Hematopoietic multipotent progenitor cell treated with erythropoietin and hydrocortisone succinate and interleukin-3 and kit ligand, for 17 days (in vitro differentiated cells): ENCODE data around the gene GAK.
"Not testable (repeated sequence)": the region's sequence is repeated elsewhere in the genome, so short reads cannot be mapped to it uniquely, and the experiment has no call there.

Experiments used
- DNase-seq: peaks from one replicate; pipeline ENCODE4 v3.0.0-alpha.2; 2015; ENCODE audit warnings: low spot score

Gene GAK

GRCh38 chr4:931960-932712, at the start of gene GAK, which contains the start of gene TMEM175:
TSS of gene GAK (minus strand) at chr4:932316. CDS start at chr4:932187, 129 bp downstream.
TSS of gene TMEM175 (plus strand) at chr4:932460. CDS start at chr4:947740, 15,280 bp downstream.
- DNase-seq, result peak; percentile 95

DNA sequence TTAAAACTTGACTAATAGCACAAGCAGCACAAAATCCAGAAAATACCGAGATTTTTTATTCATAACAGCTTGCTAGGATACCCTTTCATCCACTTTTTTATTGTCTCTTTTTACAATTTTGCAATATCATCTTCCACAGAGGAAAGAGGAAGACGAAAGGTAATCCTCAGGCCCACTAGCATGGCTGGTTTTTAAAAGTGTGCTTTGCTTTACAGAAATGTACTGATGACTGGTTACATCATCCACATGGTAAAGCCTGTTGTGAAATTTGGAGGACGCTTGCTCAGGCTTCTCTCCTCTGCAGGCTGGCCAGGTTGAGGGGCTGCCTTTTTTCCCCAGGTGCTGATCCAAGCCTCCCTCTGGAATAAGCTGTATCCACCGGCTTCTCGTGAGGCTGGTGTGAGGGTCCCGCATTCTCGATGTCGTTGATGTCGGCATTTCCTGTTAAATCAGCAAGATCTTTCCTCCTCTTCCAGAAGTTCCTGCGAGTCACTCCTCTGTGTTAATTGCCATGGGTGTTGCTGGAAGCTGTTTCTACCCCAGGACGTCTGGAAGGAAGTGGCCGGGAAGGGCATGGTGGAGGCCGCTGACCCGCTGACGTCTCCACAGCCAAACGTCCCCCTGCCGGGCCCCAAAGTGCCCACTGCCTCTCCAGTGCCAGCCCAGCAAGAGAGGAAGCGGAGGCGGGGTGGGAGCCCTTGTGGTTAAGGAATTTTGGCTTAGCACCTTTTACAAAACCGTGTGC, 47.0 kb upstream of the GAK start:
- no peak for DNase-seq

DNA sequence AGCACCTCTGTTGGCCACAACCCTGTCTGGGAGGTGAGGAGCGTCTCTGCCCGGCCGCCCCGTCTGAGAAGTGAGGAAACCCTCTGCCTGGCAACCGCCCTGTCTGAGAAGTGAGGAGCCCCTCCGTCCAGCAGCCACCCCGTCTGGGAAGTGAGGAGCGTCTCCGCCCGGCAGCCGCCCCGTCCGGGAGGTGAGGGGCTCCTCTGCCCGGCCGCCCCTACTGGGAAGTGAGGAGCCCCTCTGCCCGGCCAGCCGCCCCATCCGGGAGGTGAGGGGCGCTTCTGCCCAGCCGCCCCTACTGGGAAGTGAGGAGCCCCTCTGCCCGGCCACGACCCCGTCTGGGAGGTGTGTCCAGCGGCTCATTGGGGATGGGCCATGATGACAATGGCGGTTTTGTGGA, 43.9 kb upstream of the GAK start:
- DNase-seq, result not testable (repeated sequence)

GRCh38 chr4:974668-975067, 42.6 kb upstream of the GAK start:
- no peak for DNase-seq

DNA sequence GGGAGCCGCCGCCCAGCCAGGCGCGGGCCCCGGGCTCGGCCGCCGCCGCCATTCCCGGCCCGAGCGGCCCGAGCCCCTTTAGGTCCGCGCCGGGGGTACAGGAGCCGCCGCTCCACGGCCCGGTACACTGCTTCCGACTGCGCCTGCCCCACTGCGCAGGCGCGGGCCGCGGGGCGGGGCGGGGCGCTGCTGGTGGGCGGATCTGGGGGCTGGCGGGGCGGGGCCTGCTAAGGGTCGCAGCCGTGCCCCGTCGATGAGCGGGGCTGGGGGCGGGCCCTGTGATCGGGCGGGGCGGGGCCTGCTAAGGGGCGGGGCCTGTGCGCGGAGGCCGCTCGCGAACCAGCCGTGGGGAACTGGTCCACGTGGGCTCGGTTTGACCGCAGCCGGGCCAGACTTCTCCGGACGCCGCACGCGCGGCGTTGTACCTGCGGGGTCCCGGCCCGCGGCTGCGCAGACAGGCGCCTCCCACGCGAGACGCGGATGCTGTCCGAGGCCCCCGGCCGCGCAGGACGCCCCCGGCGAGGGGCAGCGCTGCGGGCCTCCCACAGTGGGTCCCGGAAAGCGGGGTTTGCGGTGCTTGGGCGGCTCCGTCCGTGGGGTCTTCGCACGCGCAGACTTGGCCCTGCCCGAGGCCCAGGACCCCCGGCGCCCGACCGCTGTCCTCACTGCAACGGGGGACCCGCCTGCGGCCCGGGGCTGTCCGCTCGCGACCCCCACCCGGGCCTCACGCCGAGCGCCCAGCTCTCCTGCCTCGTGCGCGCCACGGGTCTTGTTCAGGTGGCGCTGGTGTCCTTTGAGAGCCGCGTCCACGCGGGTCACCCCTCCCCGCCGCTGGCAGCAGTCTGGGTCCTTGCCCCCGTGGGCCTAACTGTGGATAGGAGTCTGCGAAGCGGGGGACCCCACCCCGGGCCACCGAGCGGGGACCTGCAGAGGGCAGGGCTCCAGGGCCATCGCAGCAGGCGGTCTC, 41.6 kb upstream of the GAK start, which contains the start of gene DGKQ:
DGKQ (minus strand) TSS at position 139 of the 967 bp plus-strand sequence; CDS start at position 52, 87 bp downstream.
- peak; percentile 85 for DNase-seq

- peak; percentile 25 for DNase-seq
These were observed 40.7 kb upstream of the GAK start for GRCh38 chr4:972651-973424.

- DNase-seq, result no peak
These were observed 39.8 kb upstream of the GAK start for GRCh38 chr4:971666-972500.

- no peak for DNase-seq
These were observed 38.9 kb upstream of the GAK start for GRCh38 chr4:970854-971520.

DNA sequence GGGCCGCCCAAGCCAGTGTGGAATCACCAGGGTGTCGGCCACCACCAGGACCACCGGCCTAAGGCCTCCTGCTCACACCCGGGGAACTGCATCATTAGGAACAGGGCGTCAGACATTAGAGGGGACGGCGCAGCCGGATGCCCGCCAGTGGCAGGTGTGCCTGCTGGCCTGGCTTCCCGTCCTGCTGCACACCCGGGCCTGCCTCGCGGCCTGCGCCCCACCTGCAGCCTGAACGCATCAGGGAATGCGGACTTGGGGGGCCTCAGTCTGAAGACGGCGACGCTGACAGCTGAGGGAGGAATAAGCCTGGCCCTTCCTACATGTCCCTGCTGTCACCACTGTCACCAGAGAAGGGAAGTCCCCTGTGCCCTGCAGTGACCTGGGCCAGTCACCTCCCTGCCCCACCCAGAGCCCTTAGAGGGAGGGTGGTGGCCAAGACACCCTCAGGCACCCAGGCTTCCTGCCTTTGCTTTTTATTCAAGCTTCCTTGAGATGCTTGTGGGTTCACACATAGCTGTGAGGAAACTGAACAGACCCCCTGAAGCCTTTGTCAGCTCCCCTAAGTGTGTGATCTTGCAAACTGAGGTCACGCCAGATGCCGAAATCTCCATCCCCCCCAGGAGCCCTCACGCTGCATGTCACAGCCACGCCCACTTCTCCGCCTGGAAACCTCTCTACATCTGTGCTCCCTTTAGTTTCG, 38.1 kb upstream of the GAK start:
- no peak for DNase-seq

- no peak for DNase-seq
These were observed 36.7 kb upstream of the GAK start for GRCh38 chr4:968621-969394.

DNA sequence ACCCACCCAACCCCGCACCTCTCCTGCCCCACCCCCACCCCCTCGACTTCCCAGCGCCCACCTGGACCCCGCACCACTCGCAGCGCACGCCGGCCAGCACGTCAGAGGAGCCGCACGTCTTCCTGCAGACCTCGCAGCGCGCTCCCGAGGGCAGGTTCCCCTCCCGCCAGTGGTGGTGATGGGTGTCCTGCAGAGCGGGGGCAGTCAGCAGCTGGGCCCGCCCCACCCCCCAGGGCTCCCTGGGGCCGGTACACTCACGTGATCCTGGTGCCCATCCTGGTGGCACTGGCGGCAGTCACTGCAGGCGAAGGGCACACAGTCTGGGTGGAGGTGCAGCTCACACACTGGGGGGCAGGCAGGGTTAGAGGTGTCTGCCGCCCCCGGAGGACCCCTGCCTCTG, 36.1 kb upstream of the GAK start:
- DNase-seq, result no peak

DNA sequence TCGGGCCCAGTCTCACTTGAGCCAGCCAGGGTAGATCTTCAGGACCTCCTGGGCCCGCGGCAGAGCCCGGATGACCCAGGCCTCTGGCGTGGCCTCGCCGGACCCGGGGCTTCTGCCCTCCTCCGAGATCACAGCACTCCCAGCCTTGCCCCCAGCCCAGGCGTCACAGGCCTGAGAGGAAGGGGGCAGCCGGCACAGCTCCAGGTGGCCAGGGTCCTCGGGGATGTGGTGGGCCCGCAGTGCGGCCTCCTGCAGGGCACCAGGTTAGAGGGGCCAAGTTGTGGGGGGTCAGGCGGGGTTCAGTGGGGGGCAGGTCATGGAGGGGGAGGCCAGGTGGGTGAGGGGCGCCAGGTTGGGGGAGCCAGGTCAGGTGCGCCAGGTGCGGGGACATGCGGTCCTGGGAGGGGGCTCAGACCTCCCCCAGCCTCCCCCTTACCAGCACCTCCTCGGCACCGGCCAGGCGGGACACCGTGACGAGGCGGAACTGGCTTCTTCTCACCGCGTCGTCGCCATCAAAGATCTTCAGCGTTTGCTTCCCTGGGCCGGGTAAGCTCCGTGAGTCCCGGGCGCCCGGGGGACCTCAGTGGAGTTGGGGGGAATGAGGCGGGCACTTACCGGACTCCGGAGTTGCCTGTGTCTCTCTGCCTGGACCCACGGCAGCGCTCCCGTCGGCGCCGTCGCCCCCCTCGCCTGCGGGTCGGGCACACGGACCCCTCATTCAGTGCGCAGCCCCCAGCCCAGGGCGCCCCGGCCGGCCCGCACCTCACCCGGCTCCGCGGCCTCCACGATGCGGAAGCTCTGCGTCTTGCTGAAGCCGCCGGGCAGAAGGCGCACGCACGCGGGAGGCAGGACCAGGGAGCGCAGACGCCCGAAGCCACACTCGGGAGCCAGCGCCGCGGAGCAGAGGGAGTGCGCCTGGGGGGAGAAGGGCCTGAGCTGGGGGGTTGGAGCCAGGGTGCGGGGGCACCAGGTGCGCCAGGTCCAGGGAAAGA, 35.3 kb upstream of the GAK start:
- no peak for DNase-seq

DNA sequence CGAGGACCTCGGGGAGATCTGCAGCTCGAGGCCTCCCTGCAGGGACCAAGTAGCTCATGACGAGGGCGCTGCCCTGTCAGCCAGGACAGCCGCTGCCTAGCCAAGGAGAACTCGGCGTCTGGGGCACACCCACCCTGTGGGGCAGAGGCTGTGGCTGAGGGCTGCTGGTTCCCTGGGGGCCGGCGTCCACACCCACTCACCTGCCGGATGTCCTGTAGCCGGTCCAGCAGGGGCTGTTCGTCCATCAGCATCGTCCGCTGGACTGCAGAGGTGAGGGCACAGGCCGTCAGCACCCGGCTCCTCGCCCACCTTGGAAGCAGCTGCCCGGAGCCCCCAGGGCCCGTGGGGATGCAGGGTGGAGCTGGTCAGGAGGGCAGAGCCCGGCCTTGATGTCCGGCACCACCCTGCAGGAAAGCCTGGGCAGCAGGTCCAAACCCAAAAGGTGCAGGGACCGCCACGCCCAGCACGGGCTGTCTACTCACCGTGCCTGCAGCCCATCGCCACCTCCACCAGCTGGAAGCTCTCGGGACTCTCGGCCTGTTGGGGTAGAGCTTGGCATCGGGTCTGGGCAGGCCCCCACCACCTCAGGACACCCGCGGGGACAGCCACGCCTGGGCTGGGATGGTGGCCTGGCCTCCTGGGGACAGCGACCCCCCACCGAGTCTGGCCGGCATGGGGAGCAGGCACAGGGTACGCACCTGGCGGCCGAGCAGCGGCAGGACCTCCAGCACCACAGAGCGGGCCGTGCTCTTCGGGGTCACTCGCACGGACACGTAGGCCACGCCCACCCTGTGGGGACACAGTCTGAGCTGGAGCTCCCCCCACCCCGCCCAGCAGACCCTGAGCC, 34.4 kb upstream of the GAK start:
- no peak for DNase-seq

DNA sequence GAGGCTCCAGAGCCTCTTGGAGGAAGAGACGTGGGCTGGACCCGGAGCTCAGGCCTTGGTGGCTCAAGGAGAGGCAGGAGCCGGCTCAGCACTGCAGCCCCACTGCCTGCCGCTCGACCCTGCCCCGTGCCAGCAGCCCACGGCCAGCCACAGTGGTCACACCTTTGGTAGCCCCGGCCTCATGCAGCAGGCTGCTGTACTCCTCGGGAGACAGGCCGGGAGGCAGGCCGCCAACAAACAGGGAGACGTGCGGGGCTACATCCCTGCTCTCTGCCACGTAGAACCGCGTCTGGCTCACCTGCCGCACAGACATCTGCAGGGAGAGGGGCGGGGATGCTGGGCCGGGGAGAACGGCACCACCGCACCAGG, 33.6 kb upstream of the GAK start:
- no peak for DNase-seq

- no peak for DNase-seq
These were observed 33.1 kb upstream of the GAK start for GRCh38 chr4:965048-965765.
